ENCODE measurements around the gene ZNF224.
"Not testable (repeated sequence)": the region's sequence is repeated elsewhere in the genome, so short reads cannot be mapped to it uniquely, and the experiment has no call there.

Gene ZNF224

GRCh38 chr19:44093931-44094765 is at the start of gene ZNF224:
Gene ZNF224 (plus strand): TSS chr19:44094361. CDS start chr19:44097874, 3,513 bp downstream.
- peak; percentile 71 for DNase-seq

GRCh38 chr19:44050740-44051649 is 43.2 kb upstream of the ZNF224 start:
- DNase-seq = peak; percentile 10

GRCh38 chr19:44051650-44052402 is 42.3 kb upstream of the ZNF224 start, which contains the start of gene ZNF223:
Gene ZNF223 (plus strand): TSS chr19:44052036. CDS start chr19:44055177, 3,141 bp downstream.
- peak; percentile 44 for DNase-seq

DNA sequence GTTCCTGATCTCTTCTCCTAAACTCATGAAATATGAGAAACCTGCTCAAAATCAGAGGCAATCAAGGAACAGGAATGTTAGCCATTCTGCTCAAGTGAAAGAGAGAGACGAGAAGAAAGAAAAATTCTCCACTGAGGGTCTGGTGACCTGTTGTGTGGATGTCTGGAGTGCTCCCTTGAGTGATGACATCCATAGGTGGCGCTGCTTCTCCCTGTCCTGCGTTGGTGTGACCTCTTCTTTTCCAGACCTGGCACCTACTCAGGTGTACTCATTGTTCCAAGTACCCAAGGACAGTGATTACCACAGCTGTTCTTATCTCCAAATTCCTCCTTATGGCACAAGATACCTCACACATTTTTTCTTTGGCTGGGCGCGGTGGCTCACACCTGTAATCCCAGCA is 38.3 kb upstream of the ZNF224 start:
- no peak for DNase-seq

GRCh38 chr19:44059229-44059628 is 34.9 kb upstream of the ZNF224 start:
- no peak for DNase-seq

GRCh38 chr19:44061038-44061437 is 33.1 kb upstream of the ZNF224 start:
- DNase-seq = no peak

DNA sequence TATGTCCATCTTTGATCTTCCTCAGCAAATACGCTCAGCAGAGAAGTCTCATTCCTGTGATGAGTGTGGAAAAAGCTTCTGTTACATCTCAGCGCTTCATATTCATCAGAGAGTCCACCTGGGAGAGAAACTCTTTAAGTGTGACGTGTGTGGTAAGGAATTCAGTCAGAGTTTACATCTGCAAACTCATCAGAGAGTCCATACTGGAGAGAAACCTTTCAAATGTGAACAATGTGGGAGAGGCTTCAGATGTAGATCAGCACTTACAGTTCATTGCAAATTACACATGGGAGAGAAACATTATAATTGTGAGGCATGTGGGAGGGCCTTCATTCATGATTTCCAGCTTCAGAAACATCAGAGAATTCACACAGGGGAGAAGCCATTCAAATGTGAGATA is 27.9 kb upstream of the ZNF224 start:
- no peak for DNase-seq

DNA sequence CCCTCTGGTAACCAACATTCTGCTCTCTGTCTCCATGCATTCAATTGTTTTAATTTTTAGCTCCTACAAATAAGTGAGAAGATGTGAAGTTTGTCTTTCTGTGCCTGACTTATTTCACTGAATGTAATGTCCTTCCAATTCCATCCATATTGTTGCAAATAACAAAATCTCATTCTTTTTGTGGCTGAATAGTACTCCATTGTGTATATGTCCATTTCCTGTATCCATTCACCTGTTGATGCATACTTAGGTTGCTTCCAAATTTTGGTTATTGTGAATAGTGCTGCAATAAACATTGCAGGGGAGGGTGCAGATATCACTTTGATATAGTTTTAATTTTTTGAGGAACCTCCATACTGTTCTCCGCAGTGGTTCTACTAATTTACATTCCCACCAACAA is 24.7 kb upstream of the ZNF224 start:
- DNase-seq = no peak

- DNase-seq = peak; percentile 77
These were observed 22.2 kb upstream of the ZNF224 start, which contains the start of gene ZNF284 for GRCh38 chr19:44071824-44072542. Gene ZNF284 (plus strand): TSS chr19:44072159. CDS start chr19:44076390, 4,231 bp downstream.

- DNase-seq = no peak
These were observed 21.4 kb upstream of the ZNF224 start for GRCh38 chr19:44072543-44073401.

- no peak for DNase-seq
These were observed 17.8 kb upstream of the ZNF224 start for GRCh38 chr19:44076325-44076724.

DNA sequence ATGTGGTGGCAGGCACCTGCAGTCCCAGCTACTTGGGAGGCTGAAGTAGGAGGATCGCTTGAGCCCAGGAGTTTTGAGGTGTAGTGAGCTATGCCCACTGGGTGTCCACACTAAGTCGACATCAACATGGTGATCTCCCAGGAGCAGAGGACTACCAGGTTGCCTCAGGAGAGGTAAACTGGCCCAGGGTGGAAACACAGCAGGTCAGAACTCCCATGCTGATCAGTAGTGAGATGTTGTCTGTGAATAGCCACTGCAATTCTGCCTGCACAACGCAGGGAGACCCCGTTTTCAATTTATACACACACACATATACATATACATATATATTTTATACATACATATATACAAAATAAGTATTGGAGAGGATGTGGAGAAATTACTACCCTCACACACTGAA is 2.1 kb upstream of the ZNF224 start:
- no peak for DNase-seq

DNA sequence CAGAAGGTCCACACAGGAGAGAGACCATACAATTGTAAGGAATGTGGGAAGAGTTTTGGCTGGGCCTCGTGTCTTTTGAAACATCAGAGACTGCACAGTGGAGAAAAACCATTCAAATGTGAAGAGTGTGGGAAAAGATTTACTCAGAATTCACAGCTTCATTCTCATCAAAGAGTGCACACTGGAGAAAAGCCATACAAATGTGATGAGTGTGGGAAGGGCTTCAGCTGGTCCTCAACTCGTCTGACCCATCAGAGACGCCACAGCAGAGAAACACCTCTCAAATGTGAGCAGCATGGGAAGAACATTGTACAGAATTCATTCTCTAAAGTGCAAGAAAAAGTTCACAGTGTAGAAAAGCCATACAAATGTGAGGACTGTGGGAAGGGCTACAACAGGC is 13.6 kb downstream of the ZNF224 start:
- DNase-seq = no peak

GRCh38 chr19:44109458-44109857 is 15.3 kb downstream of the ZNF224 start:
- no peak for DNase-seq

GRCh38 chr19:44111910-44112463 is 17.8 kb downstream of the ZNF224 start:
- DNase-seq = no peak

- DNase-seq = no peak
These were observed 18.6 kb downstream of the ZNF224 start for GRCh38 chr19:44112802-44113137.

- DNase-seq = peak; percentile 71
These were observed 19.1 kb downstream of the ZNF224 start, which contains the start of gene ZNF225 for GRCh38 chr19:44113138-44113783. Gene ZNF225 (plus strand): TSS chr19:44113399. CDS start chr19:44115828, 2,429 bp downstream.

DNA sequence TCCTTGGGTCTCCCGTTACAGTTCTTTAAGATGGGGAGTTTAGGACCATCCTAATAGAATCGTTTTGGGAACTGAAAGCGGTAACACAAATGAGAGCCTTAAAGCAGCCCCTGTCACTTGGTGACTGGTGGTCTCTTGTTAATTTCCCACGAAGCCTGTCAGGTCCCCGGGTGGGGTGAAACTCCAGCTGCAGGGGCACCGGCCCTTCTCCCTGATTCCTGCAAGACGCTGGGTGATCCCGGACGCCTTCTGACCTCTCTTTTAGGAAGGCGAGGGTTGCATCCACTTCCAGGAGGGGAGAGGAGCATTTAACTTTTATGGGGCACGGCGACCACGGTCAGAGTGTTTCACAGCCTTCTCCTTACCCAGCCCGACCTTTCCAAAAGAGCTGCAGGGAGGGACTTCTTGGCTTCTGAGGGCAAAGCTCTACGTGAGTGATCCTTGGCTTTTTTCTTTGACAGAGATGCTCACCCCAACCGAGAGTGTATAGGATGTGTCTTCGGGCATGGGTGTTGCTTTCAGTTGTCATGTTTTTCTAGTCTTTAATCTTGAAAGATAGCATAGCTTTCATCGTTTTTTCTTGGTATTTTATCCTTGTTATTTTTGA is 19.7 kb downstream of the ZNF224 start:
- DNase-seq = no peak

- not testable (repeated sequence) for DNase-seq
These were observed 27.0 kb downstream of the ZNF224 start for GRCh38 chr19:44121162-44121561.

GRCh38 chr19:44131955-44132354 is 37.8 kb downstream of the ZNF224 start:
- DNase-seq = no peak
